EL (cell line): Measurements from ENCODE around the gene PEX16.

ENCODE experiments used
- DNase-seq: peaks from one replicate; pipeline ENCODE4 v3.0.0-alpha.2; 2016

The PEX16 gene

DNA sequence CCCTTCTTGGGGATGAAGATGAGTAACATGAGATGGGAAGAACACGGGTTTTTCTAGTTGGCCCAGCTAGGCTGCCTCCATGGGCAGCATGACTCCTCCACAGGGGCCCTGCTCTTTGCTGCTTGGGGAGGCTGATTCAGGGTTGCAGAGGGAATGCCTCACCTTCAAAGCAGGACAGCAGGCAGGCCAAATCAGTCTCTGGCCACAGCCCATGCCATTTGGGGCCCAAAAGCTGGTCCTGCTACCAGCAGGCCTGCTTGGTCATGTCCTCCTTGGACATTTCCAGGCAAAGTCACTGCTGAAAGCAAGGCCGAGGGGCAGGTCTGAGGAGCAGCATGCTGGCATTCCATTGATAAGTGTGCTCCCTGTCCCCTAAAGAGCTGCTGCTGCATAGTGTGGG lies 46.0 kb downstream of the PEX16 start:
- no peak for DNase-seq

DNA sequence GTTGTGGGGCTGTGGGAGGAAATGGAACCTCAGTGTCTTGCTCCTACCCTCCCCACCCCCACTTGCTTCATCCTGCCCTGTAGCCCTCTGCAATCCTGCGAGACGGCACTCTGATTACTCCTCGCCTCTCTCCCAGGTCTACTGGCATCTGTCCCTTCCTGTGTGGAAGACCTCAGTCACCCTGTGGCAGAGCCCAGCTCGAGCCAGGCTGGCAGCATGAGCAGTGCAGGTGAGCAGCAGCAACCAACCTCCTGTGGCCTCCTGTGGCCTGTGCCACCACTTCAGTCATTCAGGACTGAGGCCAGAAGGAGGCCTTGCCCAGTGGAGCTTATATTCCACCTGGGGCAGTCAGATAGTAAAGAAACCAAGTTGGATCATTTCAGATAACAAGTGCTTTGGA lies 47.0 kb downstream of the PEX16 start:
- no peak for DNase-seq

DNA sequence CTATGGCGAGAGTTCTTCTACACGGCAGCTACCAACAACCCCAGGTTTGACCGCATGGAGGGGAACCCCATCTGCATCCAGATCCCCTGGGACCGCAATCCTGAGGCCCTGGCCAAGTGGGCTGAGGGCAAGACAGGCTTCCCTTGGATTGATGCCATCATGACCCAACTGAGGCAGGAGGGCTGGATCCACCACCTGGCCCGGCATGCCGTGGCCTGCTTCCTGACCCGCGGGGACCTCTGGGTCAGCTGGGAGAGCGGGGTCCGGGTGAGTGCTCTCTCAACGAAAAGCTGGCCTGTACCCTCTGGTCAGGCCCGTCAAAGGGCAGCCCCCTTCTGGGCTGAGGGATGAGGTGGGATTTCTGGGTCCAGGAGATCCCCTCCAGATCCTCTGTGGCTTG lies 48.1 kb downstream of the PEX16 start:
- no peak for DNase-seq

DNA sequence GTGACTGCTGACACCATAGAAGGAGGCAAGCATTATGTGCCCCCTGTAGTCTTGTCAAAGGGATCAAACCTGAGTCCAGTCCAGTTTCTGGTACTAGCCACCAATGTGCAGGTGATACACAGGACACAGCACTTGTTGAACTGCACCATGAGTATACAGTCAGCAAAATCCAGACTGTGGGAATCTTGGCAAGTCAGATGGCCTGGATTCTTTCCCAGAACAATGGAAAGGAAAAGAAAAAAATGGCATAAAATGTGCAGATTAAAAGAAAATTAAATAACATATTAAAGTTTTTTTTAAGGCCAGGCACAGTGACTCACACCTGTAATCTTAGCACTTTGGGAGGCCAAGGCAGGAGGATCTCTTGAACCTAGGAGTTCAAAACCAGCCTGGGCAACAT lies 53.6 kb downstream of the PEX16 start:
- no peak for DNase-seq

DNA sequence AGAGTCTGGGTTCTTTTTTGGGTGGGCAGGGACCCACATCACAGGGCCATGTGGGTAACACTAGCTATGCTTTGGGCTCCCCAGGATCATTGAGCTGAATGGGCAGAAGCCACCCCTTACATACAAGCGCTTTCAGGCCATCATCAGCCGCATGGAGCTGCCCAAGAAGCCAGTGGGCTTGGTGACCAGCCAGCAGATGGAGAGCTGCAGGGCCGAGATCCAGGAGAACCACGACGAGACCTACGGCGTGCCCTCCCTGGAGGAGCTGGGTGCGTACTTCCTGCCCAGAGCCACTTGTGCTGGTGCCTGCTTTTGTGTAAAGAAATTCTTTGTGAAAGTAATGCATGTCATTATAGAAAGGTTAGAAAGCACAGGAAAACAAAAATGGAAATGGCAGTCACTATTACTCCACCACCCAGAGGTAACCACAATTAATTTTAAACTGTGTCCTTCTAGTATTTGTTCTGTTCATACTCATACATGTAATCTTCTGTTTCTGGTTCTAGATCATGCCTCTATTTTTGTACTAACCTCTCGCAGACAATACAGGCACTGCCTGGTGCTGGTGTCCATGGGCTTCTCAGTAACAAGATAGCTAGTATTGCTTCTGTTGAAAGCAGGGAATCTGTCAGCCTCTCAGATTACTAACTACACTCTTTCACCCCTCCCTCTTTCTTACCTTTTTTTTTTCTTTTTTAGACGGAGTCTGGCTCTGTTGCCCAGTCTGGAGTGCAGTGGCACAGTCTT lies 56.7 kb downstream of the PEX16 start:
- no peak for DNase-seq

DNA sequence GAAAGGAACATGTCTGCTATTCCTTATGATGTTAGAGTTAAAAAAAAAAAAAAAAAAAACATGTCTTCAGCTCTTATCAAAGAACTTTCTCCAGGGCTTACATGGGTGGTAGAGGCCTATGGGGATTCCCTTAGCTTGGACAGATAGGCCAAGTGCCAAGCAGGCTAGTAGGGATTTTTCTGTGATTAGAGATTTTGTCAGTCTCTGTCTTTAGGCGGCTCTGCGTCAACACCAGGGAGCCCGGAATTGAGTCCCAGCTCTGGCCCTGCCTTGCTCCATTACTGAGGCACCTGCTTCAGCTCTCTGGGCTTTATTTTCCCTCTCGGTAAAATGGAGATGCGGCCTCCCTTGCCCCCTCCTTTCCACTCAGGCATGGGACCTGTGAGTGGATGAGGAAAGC lies 57.3 kb downstream of the PEX16 start:
- no peak for DNase-seq
